HFFc6 (cell line): ENCODE results near the gene CCDC142. TPM values are rescaled to one million over a fixed set of nuclear protein-coding genes. Genes with fewer than 3 reads are reported as not detected.

Source experiments
- DNase-seq: peaks from one replicate; pipeline ENCODE4 v3.0.0-alpha.2; 2018
- H3K27ac Mint-ChIP-seq: 2 replicates; pipeline ENCODE4 v1.8.0; 2020; ENCODE audit warnings: mild to moderate bottlenecking, mixed read lengths
- H3K27me3 Mint-ChIP-seq: 2 replicates; pipeline ENCODE4 v1.8.0; 2021; ENCODE audit warnings: mild to moderate bottlenecking, moderate library complexity, mixed read lengths; ENCODE audit not compliant: insufficient read depth
- H3K36me3 Mint-ChIP-seq: 2 replicates; pipeline ENCODE4 v1.8.0; 2021; ENCODE audit warnings: low read depth, mixed read lengths
- H3K4me1 Mint-ChIP-seq: 2 replicates; pipeline ENCODE4 v1.8.0; 2020; ENCODE audit warnings: low read depth, mixed read lengths
- H3K4me3 Mint-ChIP-seq: 2 replicates; pipeline ENCODE4 v1.8.0; 2020; ENCODE audit warnings: mild to moderate bottlenecking, moderate library complexity, mixed read lengths
- H3K9me3 Mint-ChIP-seq: 2 replicates; pipeline ENCODE4 v1.8.0; 2020; ENCODE audit warnings: mild to moderate bottlenecking, mixed read lengths
- CTCF ChIP-seq: fragments of 200-600 bp; sonication (generic); IDR thresholded peaks from 2 replicates; pipeline ENCODE4 v1.5.0; 2021; ENCODE audit warnings: antibody characterized with exemption, mild to moderate bottlenecking
- total RNA-seq, 6 experiments: library from RNA; stranded (reverse); fragmentation: NEBNext Ultra II Directional; extraction: Animal tissue kit (Norgen Biotek cat#: 25700); gene quantifications; 2 replicates in 1 of 6; 3 replicates in 5 of 6; pipeline ENCODE4 v1.2.3, GENCODE V29; 2021

Gene CCDC142
- total RNA-seq, 6 experiments from 2014 or later = 8.5 to 11.1 (median 10.2) TPM

- no peak for TF ChIP-seq CTCF
Measured at GRCh38 chr2:74512744-74513604, 30.2 kb upstream of the CCDC142 start.

GRCh38 chr2:74511104-74511989 is 28.5 kb upstream of the CCDC142 start:
- H3K9me3 Mint-ChIP-seq = no peaks in the 10 kb centered on the region
- H3K4me3 Mint-ChIP-seq = no peak overlapping the region; the same call in 1 of the 2 replicates
- no peak for TF ChIP-seq CTCF
- peaks cover 33% of the 10 kb centered on the region for H3K4me1 Mint-ChIP-seq
- no peak for DNase-seq
- H3K36me3 Mint-ChIP-seq = peaks cover 6% of the 10 kb centered on the region
- no peak overlapping the region for H3K27ac Mint-ChIP-seq
- peaks cover 29% of the 10 kb centered on the region for H3K27me3 Mint-ChIP-seq

More at GRCh38 chr2:74512744-74513604, 30.2 kb upstream of the CCDC142 start:
- Mint-ChIP-seq H3K36me3 (peaks cover 5% of the 10 kb centered on the region; the same call in 1 of the 2 replicates), H3K9me3 (no peaks in the 10 kb centered on the region), H3K4me3 (no peak overlapping the region), H3K27ac (no peak overlapping the region), H3K27me3 (peaks cover 42% of the 10 kb centered on the region), H3K4me1 (peaks cover 25% of the 10 kb centered on the region)
- DNase-seq = no peak

GRCh38 chr2:74510272-74510671 is 27.5 kb upstream of the CCDC142 start:
- DNase-seq = no peak
- H3K4me3 Mint-ChIP-seq = no peak overlapping the region
- H3K4me1 Mint-ChIP-seq = peaks cover 42% of the 10 kb centered on the region
- H3K27me3 Mint-ChIP-seq = peaks cover 24% of the 10 kb centered on the region
- no peaks in the 10 kb centered on the region for H3K9me3 Mint-ChIP-seq
- peaks cover 8% of the 10 kb centered on the region for H3K36me3 Mint-ChIP-seq
- H3K27ac Mint-ChIP-seq = no peak overlapping the region
- TF ChIP-seq CTCF = no peak

GRCh38 chr2:74507926-74508520 is 25.2 kb upstream of the CCDC142 start:
- peaks cover 17% of the 10 kb centered on the region for H3K27me3 Mint-ChIP-seq
- DNase-seq = peak; percentile 58
- H3K36me3 Mint-ChIP-seq = peaks cover 22% of the 10 kb centered on the region
- peak overlapping the region; percentile 98 for H3K4me3 Mint-ChIP-seq
- peak overlapping the region; percentile 100 for H3K27ac Mint-ChIP-seq
- H3K4me1 Mint-ChIP-seq = peaks cover 63% of the 10 kb centered on the region
- no peaks in the 10 kb centered on the region for H3K9me3 Mint-ChIP-seq
- no peak for TF ChIP-seq CTCF

GRCh38 chr2:74507145-74507925 is 24.5 kb upstream of the CCDC142 start, which contains the start of gene PCGF1:
Gene PCGF1 (minus strand): TSS chr2:74507695. CDS start chr2:74507668, 27 bp downstream.
- Mint-ChIP-seq H3K4me3 (peak within 1 kb of the TSS; percentile 98), H3K9me3 (no peaks in the 10 kb centered on the region), H3K27ac (peak within 1 kb of the TSS; percentile 100), H3K4me1 (peaks cover 69% of the 10 kb centered on the region), H3K36me3 (peaks cover 22% of the 10 kb centered on the region), H3K27me3 (peaks cover 15% of the 10 kb centered on the region)
- peak; percentile 95 for DNase-seq
- peak; percentile 70 for TF ChIP-seq CTCF
